ENCODE measurements around the gene PARD3.

- TF ChIP-seq CTCF (IDR thresholded peaks at IDR 0.05), result no peak
- TF ChIP-seq POLR2A (IDR thresholded peaks at IDR 0.05), result no peak
These were observed 631.9 kb downstream of the PARD3 start for GRCh38 chr10:34183016-34183796.
